EL (cell line): ENCODE data around the gene INSR.
A peak's percentile ranks its signal among the peaks of the same experiment; 100 is the strongest.

ENCODE experiments used
- DNase-seq: peaks from one replicate; pipeline ENCODE4 v3.0.0-alpha.2; 2016

The INSR gene

GRCh38 chr19:7078008-7078407, 216.2 kb downstream of the INSR start:
- DNase-seq, result no peak

DNA sequence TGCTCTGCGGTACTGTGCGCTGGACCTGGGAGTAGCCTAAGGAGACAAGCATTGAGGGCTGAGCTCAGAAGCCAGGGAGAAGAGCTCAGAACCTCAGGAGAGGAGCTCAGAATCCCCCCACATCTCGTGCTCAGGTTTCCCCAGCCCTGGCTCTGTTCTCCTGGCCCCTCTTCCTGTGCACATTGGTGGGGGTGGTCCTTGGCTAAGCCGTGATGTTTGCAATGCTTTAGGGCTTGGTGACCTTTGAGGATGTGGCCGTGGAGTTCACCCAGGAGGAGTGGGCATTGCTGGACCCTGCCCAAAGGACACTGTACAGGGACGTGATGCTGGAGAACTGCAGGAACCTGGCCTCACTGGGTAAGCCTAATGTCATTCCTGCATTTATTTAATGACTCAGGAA, 218.1 kb downstream of the INSR start:
- DNase-seq, result no peak

- DNase-seq, result no peak
Measured at GRCh38 chr19:7074705-7075282, 219.4 kb downstream of the INSR start.

- no peak for DNase-seq
Measured at GRCh38 chr19:7072541-7072940, 221.7 kb downstream of the INSR start.

DNA sequence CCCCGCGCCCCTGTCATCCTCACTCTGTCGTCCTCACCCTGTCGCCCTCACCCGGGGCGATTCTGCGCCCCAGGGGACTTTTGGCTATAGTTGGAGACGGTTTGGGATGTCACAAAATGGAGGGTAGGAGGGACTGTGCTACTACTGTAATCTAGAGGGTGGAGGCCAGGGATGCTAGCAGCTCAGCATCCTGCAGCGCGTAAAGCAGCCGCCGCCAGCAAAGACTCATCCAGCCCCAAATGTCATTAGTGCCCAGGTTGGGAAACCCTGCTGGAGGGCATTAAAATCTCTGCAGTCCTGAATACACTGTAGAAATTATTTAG, 224.3 kb downstream of the INSR start:
- no peak for DNase-seq

GRCh38 chr19:7069042-7069903, 224.9 kb downstream of the INSR start, which contains the start of gene ZNF557:
ZNF557 (plus strand) TSS chr19:7069703; CDS start chr19:7075075, 5,372 bp downstream.
- DNase-seq, result peak; percentile 98

DNA sequence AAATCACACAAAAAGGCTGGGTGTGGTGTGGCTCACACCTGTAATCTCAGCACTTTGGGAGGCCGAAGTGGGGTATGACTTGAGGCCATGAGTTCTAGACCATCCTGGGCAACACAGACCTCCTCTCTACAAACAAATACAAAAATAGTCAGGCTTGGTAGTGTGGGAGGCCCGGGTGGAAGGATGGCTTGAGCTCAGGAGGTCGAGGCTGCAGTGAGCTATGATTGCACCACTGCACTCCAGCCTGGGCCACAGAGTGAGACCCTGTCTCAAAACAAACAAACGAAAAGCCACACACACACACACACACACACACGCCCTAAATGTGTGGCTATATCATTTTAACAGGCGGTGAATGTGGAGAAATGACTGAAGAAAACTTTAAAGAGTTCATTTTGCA, 225.6 kb downstream of the INSR start:
- DNase-seq, result no peak

DNA sequence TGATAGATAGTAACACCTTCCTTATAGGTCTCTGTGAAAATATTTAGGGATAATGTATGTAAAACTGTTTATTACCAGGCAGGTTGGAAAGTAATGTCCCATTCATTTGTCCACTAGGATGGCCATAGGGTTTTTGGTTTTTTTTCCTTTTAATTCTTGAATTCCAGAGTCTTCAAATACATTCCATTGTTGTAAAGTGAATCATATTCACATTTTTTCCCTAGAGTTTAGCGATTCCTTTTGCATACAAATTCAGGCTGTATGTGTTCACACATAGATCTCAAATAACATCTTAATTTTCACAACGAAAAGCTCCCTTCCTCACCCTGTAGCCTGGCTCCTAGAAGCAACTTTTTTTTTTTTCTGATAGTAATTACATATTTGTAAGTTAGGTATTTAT, 226.5 kb downstream of the INSR start:
- peak; percentile 63 for DNase-seq

DNA sequence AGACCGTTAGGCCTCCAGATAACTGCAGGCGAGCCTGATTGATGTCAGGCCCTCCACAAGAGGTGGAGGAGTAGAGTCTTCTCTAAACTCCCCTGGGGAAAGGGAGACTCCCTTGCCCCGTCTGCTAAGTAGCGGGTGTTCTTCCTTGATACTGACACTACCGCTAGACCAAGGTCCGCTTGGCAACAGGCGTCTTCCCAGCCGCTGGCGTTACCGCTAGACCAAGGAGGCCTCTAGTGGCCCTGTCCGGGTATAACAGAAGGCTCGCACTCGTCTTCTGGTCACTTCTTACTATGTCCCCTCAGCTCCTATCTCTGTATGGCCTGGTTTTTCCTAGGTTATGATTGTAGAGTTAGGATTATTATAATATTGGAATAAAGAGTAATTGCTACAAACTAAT, 227.1 kb downstream of the INSR start:
- DNase-seq, result peak; percentile 23

GRCh38 chr19:7063764-7064418, 230.3 kb downstream of the INSR start:
- no peak for DNase-seq

GRCh38 chr19:7063339-7063738, 230.9 kb downstream of the INSR start:
- no peak for DNase-seq
